ENCODE results near the gene ZSCAN10.
A peak's percentile ranks its signal among the peaks of the same experiment; 100 is the strongest.

The ZSCAN10 gene

DNA sequence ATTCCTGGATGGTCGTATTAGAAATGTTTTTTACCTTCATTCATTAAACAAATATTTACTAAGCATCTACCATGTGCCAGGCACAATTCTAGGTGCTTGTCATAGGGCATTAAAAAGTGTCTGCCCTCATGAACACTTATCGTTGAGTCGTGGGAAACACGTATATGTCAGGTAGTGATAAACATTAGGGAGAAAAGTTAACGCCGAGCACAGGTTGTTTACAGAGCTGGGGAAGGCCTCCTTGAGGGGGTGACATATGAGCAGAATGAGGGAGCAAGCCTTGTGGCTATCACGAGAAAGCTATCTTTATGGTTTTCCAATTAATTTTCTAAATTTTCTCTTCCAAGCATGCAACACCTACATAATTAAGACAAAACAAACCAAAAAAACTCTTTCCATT, 34.8 kb upstream of the ZSCAN10 start:
- DNase-seq: no peak

DNA sequence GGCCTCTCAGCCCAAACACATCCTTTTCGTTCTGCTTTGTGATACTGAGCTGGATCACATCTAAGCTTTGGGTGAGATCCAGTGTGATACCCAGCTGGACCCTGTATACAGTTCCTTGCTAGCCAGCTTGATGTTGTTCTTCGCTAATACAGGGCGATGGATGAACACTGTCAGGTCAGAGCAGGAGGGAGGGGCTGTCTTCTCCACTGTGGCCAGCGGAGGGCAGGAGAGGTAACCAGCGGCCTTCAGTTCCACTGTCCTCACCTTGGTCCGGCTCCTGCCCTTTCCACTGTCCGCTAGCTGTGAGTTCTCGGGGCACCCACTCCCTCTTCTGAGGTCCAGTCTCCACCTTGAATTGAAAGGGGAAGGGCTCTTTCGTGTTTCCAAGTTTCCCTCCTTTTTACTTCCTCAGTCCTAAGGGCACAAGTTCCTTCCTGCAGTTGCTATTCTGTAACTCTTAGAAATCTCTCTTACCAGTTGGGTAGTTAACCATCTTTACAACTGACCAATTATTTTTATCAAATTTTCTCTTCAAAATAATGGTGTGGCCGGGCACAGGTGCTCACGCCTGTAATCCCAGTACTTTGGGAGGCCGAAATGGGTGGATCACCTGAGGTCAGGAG, 32.8 kb upstream of the ZSCAN10 start:
- DNase-seq: peak; percentile 86

DNA sequence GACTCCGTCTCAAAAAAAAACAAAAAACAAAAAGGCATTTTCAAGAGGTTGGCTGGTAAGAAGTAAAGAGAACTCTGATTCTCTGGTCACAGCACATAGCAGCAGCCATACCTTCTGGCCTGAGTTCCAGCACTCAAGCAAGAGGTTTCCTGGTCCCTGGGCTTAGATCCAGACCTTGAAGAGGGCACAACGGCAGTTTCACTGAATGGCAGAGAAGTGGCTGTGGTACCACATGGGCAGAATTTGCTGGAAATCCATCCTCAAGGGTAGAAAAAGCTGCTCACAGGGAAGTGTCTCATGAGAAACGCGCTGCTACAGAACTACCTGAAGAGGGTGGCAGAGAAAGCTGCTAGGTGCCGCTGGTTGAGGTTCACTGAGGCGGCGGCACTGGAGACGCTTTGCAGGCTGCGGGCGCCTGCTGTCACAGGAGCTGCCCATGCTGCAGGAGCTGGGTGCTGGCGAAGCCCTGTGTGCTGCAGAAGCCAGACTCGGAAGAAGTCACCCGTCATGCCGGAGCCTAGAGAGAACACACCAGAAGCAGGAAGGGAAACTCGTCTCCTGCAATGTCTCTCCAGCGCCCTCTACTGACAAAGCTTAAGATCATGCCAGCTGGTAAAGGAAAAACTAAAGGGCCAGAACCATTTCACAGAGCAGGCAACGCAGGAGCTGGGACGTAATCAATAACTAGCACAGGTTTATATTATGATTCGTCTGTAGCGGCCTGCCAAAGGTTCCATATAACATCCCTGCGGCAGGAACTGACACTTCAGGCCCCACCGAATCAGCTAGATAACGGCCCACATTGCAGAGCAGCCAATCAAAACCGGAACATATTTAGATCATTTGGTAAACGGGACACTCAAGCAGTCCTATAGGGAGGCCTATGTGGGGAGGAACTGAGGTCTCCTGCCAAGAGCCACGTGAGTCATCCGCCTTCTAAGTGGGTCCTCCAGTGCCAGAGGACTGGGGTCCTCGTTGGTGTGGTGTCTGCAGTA, 30.3 kb upstream of the ZSCAN10 start:
- peak; percentile 90 for DNase-seq

DNA sequence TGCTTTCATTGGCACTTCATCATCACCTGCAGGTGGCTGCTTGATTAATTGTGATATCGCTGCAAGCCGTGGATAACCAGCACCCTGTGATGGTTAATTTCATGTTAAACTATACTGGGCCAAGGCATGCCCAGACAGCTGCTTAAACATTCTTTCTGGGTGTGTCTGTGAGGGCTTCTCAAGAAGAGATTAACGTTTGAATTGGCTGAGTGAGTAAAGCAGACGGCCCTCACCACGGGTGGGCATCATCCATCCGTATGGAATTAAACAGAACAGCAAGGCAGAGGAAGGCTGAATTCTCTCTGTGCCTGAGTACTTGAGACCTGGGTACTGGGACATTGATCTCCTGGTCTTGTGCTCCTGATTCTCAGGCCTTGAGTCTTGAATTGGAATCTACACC, 28.7 kb upstream of the ZSCAN10 start:
- no peak for DNase-seq

DNA sequence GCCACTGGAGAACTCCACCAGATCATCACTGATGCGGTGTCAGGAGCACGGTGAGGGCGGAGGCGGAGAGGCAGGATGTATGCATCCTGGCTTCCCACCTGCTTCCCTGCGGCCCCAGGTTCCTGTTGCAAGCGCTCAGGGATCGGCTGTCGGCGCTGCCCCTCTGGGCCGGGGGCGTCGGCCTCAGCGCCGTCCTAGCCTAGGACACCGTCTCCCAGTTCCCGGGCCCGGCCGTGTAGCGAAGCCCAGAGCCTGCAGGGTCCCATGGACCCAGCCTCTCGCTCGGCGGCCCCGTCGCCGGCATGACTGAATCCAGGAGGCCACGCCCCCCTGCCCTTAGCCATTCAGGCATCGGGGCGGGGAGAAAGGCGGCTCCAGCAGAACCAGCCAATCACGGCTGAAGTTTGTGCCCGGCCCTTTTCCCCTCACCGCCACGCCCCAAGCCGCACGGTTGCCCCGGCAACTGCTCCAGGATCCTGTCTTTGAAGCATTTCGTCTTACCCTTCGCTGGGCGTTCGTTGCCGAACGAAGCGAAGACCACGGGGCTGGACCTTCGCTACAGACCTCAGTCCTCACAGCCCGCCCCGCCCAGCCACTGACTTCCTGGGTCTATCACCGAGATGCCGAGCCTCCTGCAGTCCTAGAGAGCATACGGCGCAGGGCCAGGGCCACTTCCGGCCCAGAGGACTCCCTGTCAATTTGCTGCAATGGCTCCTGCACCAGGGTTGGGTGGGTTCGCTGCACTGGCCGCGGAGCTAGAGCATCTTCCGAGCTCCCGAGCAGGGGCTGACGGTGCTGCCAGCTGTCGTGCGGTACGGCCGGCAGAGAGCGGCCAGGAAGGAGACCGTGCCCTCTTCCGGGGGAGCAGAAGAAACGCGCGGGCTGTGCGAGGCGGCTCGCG, 25.1 kb upstream of the ZSCAN10 start:
- peak; percentile 98 for DNase-seq

DNA sequence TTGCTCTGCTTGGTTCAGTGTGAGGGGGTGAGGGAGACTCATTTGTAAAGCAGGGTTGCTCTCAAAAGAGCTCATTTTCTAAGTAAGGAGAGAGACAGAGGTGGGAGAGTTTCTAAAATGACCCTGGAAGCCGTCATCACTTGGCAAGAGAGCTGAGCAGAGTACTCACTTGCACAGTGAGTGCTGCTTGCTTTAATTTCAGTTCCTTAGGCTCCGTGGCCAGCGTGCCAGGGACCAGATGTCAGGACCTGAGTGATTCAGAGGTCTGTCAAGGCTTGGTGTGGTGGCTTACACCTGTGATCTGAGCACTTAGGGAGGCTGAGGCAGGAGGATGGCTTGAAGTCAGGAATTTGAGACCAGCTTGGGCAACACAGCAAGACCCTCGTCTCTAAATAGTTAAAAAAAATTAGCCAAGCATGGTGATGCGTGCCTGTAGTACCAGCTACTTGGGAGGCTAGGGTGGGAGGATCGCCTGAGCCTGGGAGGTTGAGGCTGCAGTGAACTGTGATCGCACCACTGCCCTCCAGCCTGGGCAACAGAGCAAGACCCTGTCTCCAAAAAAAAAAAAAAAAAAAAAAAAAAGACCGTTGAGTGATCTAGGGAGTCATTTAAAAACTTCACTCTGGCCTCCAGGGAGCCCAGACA, 24.0 kb upstream of the ZSCAN10 start:
- no peak for DNase-seq

DNA sequence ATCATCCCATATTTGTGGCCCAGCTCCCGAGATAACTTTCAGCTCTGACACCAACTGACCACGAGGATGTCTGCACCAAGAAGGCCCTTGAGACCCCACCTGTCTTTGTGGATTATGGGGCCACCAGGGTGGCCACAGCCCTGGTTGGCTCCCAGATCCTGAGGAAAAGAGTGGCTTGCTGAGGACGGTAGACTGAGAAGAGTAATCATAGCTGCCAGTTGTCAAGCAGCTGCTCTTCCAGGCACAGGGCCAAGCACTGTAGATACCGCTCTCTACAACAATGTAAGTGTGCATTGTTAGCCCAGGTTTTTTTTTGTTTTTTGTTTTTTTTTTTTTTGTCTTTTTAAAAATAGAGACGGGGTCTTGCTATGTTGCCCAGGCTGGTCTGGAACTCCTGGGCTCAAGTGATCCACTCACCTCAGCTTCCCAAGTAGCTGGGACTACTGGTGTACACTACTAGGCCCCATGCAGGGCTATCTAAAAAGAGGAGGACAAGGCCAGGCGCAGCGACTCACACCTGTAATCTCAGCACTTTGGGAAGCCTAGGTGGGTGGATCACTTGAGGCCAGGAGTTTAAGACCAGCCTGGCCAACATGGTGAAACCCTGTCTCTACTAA, 22.9 kb upstream of the ZSCAN10 start:
- DNase-seq: no peak

DNA sequence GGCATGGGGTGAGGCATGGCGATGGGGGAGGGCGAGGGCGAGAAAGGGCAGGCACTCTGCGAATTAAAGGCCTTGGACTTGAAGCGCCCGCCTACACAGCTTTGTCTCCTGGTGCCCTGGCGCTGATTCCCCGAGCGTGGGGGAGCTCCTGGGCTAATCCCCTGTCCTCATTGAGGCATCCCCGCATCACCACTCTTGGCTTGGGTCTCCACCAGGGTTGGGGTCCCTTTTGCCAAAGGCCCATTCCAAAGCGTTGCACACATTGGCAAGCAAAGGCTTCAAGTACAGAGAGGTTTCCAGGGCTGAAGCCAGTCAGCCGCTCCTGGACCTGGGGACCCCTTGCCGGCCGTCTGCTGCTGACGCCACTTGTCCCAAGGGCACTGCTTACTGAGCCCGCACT, 21.3 kb upstream of the ZSCAN10 start:
- no peak for DNase-seq

DNA sequence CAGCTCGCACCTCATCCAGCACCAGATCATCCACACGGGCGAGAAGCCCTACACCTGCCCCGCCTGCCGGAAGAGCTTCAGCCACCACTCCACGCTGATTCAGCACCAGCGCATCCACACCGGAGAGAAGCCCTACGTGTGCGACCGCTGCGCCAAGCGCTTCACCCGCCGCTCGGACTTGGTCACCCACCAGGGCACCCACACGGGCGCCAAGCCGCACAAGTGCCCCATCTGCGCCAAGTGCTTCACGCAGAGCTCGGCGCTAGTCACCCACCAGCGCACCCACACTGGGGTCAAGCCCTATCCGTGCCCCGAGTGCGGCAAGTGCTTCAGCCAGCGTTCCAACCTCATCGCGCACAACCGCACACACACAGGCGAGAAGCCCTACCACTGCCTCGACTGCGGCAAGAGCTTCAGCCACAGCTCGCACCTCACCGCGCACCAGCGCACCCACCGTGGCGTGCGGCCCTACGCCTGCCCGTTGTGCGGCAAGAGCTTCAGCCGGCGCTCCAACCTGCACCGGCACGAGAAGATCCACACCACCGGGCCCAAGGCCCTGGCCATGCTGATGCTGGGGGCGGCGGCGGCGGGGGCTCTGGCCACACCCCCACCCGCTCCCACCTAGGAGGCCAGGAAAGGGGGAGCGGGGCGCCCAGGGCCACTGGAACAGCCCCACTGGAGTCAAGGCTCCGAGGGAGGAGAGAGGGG, 20.8 kb upstream of the ZSCAN10 start:
- DNase-seq: no peak

DNA sequence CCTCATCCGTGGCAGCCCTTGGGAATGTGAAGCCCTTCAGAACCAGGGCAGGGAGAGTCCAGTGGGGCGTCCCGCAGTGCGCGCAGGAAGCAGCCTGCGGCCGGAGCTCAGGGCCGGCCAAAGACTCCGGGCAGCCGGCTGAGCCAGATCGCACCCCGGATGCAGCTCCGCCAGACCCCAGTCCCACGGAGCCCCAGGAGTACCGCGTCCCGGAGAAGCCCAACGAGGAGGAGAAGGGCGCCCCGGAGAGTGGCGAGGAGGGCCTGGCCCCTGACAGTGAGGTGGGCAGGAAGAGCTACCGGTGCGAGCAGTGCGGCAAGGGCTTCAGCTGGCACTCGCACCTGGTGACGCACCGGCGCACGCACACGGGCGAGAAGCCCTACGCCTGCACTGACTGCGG, 20.2 kb upstream of the ZSCAN10 start:
- no peak for DNase-seq

DNA sequence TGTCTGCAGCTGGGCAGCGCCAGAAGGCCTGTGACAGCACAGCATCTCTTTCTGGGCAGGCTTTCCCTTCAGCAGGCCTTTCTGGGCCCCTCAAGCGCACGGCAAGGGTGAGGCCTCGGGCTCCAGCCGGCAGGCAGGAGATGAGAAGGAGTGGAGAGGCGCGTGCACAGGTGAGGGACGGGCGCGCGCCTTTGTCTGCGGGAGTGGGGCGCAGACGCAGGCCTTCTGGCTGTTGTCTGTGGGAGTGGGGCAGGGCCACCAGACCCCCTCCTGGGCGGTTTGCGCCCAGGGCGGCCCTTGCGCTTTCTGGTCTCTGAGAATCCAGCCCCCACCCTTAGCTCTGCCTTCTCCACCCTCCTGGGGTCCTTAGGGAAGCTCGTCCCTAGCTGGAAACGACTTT, 19.8 kb upstream of the ZSCAN10 start:
- no peak for DNase-seq

DNA sequence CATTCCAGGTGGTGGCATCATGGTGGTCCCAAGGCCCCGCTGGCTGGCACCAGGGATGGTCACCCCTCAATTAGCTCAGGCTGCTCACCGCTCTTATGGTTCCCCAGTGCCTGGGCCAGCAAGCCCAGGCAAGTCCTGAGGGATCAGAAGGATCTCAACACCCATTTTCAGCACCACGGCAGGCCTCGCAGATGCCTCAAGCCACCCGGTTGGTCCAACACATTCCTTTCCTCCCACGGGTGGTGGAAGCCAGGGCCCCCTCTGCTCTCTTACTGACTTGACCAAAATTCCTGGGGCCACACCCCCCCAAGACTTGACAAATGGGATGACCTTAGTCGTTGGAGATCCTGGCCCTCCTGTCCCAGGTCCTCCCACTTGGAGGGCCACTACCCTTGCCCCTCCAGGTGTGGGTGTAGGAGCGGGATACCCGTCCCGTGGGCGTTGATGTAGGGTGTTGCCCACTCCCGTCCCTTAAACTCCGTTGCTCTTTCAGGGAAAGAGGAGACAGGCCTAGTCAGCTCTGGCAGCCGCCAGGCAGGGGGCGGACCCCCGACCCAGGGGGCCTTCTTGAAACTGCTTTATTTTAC, 19.2 kb upstream of the ZSCAN10 start:
- DNase-seq: no peak

DNA sequence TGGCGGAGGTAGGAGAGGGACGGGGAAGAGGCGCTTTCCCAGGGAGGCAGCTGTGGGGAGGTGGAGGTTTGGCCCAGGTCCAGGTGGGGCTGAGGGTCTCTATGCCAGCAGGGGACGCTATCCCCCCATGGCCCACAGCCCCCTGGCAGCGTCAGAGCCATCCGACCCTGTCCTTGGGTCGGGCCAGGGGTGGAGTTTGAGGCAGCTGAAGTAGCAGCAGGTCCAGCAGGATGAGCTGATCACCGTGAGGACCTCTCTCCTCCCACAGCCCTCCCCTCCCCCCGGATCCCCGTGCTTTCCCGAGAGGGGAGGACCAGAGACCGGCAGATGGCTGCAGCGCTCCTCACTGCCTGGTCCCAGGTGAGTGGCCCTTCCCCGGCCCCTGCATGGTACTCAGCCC, 16.5 kb upstream of the ZSCAN10 start:
- no peak for DNase-seq

DNA sequence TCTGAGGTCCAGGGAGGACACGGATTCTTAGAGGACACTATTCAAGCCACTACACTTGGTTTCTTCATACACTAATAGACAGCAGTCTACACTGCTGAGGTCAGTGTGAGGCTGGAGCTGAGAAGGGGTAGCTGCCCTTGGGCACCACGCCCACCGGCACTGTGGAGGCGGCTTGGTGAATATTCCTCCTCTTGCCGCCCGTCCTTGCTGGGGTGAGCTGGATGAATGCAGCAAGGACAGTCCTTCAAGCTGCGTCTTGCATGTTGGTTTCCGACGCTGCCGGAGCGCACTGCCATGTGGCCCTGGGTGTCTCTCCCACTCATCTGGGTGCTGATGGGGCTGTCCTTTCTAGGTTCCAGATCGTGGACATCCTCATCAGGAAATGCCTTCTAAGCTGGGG, 15.9 kb upstream of the ZSCAN10 start:
- DNase-seq: no peak

DNA sequence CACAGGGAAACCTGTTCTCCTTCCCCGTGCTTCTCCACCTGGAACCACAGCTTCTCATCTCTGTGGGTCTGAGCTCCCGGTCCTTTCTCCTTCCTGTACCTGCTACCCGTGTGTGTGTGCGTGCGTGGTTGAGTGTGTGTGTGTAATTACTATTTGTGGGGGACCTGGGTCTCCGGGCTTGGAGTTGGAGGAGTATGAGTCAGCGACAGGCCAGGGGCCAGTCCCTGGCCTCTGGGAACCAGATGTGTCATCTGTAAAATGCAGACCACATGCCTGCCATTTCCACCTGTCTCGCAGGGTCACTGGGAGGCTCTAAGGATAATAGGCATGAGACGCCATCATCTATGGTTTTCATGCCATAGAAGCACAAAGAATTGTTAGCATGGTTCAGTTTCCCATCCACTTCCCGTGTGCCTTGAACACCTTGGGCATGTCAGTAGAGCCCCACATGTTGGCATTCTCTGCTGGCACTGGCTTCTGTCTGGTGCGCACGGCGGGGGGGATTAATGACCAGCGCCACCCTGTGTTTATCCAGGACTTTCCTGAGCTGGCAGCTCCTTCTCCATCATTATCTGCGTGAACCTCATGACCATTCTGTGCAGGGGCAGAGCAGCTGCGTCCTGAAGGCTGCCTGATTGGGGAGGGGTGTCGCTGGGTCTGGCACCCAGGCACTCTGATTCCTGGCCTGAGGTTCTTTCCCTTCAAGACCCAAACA, 14.8 kb upstream of the ZSCAN10 start:
- DNase-seq: peak; percentile 85

DNA sequence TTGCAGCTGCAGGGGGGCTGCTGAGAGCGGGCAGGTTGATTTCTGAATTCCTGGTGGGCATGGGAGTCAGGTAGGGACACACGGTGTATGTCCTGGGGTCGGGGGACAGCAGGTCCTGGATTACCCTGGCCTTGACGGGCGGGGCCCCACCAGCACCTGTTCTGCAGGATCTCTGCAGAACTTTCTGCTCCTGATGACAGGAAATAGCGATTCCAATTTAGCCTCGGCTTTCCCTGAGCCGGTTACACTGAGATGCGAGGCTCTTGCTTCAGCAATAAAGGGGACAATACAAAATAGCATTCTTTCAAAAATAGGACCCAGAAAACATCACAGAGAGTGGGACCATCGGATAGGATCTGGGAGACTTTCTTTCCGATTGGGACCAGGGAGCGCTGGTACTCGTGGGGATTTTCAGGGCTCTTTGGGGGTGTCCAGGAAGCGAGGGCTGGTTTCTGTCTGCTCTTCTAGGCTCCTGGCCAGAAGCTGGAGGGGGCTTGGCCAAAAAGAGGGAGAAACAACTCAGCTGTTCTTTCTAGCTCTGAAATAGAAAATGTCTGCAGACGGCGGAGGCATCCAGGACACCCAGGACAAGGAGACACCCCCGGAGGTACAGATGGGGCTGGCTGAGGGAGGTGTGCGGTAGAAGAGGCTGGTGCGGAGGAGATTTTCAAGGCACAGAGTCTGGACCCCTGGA, 13.9 kb upstream of the ZSCAN10 start:
- no peak for DNase-seq

DNA sequence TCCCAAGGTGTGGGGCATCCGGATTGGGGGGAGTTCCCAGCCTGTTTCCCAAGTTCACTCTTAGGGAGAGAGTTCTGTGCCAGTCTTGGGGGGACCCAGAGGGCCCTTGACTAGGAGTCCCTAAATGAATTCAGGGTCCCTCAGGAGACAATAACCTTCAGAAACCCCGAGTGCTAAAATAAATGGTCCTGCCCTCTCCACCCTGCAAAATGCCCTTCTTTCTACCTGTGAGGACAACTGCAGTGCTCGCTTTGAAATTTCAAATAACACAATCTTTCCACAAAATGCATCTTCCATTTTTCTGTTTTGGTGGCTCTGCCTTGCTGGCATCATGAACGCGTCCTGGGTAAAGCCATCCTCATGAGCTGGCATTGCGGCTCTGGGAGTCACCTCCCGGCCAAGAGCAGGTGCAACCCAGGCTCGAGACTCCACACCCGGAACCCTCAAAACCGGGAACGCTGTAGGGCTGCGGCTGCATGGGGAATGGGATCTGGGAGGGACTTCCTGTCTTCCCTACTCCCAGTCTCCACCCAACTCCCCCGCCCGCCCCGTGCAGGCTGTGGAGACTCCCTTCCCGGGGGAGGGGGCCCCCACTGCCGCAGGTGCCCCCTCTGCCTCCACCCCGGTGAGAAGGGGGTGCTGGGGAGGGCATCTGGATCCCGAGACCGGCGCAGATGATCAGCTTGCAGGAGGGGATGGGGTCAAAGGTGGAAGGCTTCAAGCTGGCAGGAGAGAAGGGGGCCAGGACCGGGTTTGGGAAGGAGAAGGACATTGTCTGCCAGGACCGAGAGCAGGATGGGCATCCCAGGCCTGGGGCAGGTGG, 13.2 kb upstream of the ZSCAN10 start, which contains the start of gene ZNF205:
Gene ZNF205, plus strand, starts transcription at position 529 of the 823 bp plus-strand sequence. CDS start 845 bp downstream, outside the sequence.
- peak; percentile 88 for DNase-seq

DNA sequence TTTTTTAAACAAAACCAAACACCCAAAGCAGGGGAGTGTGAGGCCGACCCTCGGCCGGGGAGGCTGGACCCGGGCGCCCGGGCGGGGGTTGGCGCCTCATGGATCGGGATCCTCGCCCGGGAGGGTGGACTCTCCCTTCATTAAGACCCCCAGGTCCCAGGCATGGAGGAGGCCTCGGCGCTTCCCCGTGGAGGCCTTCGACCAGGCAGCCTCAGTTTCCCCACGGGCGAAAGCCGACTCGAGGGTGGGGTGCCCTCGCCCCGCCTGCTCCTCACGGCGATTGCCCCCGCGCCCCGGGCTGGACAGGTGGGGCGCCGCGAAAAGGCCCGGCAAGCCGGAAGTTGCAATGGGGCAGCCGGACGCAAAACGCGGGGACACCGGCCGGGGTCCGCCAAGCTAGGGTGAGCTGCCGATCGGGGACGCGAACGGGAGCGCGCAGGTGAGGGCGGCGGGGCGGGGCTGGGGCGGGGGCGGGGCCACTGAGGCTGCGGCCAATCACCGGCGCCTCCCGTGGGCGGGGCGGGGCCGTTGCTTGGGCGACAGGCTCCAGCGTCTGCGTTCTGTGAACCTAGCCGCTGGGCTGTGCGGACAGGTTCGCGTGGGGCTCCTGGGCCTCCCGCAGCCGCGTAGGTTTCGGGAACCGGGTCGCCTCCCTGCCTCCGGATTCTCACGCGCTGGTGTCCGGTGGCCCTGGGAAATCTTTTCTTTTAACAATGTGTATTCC, 7.3 kb upstream of the ZSCAN10 start:
- DNase-seq: peak; percentile 97

Measured in islet precursor cell (in vitro differentiated cells).